HCT116 (cell line): Measurements from ENCODE around the gene RBM43. TPM values are rescaled to one million over a fixed set of nuclear protein-coding genes. Genes with fewer than 3 reads are reported as not detected.

Experiments
- ATAC-seq: fragments of 200-7000 bp; cut with Tn5 transposase; 2 replicates; pipeline ENCODE4 v1.9.1; 2020; ENCODE audit warnings: mild to moderate bottlenecking, moderate library complexity
- BruUV-seq: library from RNA; stranded (reverse); fragments of 400-500 nt; replicated peaks from 2 replicates; lab custom pipeline; 2021; lab: Mats Ljungman, UMichigan
- CTCF ChIA-PET: fragments of 300-600 bp; sonication (Branson Sonifier 250); formaldehyde crosslinking; loops from one replicate; lab custom pipeline; 2021; ENCODE audit warnings: antibody characterized with exemption; lab: Charles Lee
- POLR2A ChIA-PET: fragments of 300-600, 350-600 bp; sonication (Branson Sonifier 250); formaldehyde crosslinking; loops from one replicate; lab custom pipeline; 2021; ENCODE audit warnings: antibody characterized with exemption; lab: Charles Lee
- RAD21 ChIA-PET, 2 experiments: fragments of 300-600 bp; sonication (Branson Sonifier 250); formaldehyde crosslinking; loops; one replicate each; lab custom pipeline; 2023; ENCODE audit warnings: low total read pairs in 2 of 2; ENCODE audit not compliant: uncharacterized antibody in 2 of 2, unreplicated experiment in 2 of 2, low non-redundant PET in 1 of 2; lab: Charles Lee
- DNase-seq: peaks from one replicate; pipeline ENCODE4 v3.0.0-alpha.2; 2010; ENCODE audit warnings: low read depth, low spot score
- H2AFZ ChIP-seq: fragments of 200-600 bp; shearing (Covaris generic), sonication (generic); 2 replicates; pipeline ENCODE4 v1.6.1; 2017; ENCODE audit warnings: low read depth, mixed run types, mixed read lengths, antibody characterized with exemption, low read length; ENCODE audit not compliant: poor library complexity, severe bottlenecking
- H3K27ac ChIP-seq: 2 replicates; pipeline ENCODE4 v1.5.1; 2012; ENCODE audit warnings: low read depth, low read length
- H3K27me3 ChIP-seq: fragments of 200-600 bp; sonication (generic); 2 replicates; pipeline ENCODE4 v1.6.1; 2016; ENCODE audit warnings: mixed run types, low read length, mixed read lengths; ENCODE audit not compliant: insufficient read depth
- H3K36me3 ChIP-seq, 2 experiments: fragments of 200-500 bp in 1 of 2; fragments of 200-600 bp in 1 of 2; sonication (Bioruptor generic) in 1 of 2; sonication (generic) in 1 of 2; 2 replicates each; pipeline versions ENCODE4 v1.5.1 to v1.6.1; 2014 to 2016; ENCODE audit warnings: low read length in 2 of 2, inconsistent platforms in 1 of 2, mixed read lengths in 1 of 2, mixed run types in 1 of 2; ENCODE audit not compliant: insufficient read depth in 2 of 2, control insufficient read depth in 1 of 2
- H3K4me1 ChIP-seq, 2 experiments: fragments of 200-600 bp in 1 of 2; sonication (generic) in 1 of 2; 2 replicates each; pipeline versions ENCODE4 v1.5.1 to v1.6.1; 2012 to 2017; ENCODE audit warnings: low read length in 2 of 2, inconsistent platforms in 1 of 2, mild to moderate bottlenecking in 1 of 2, mixed read lengths in 1 of 2, mixed run types in 1 of 2, moderate library complexity in 1 of 2; ENCODE audit not compliant: insufficient read depth in 2 of 2, control insufficient read depth in 1 of 2
- H3K4me2 ChIP-seq: fragments of 200-600 bp; sonication (generic); 2 replicates; pipeline ENCODE4 v1.6.1; 2017; ENCODE audit warnings: mixed run types, low read length, mixed read lengths
- H3K4me3 ChIP-seq, 2 experiments: fragments of 200-600 bp in 1 of 2; sonication (generic) in 1 of 2; replicated peaks in 1 of 2; 2 replicates each; pipeline ENCODE4 v1.5.1; 2011 to 2016; ENCODE audit warnings: low read length in 2 of 2, control low read depth in 1 of 2, low read depth in 1 of 2, mild to moderate bottlenecking in 1 of 2, mixed read lengths in 1 of 2, mixed run types in 1 of 2
- H3K79me2 ChIP-seq: fragments of 200-600 bp; sonication (generic); 2 replicates; pipeline ENCODE4 v1.6.1; 2017; ENCODE audit warnings: mild to moderate bottlenecking, mixed run types, low read length, moderate library complexity, mixed read lengths; ENCODE audit not compliant: insufficient read depth
- H3K9ac ChIP-seq: fragments of 200-600 bp; sonication (generic); 2 replicates; pipeline ENCODE4 v1.6.1; 2016; ENCODE audit warnings: low read length, mixed read lengths
- H3K9me2 ChIP-seq: fragments of 200-600 bp; sonication (generic), shearing (Covaris generic); 2 replicates; pipeline ENCODE4 v1.6.1; 2017; ENCODE audit warnings: mixed run types, mild to moderate bottlenecking, moderate library complexity; ENCODE audit not compliant: insufficient read depth
- H3K9me3 ChIP-seq, 2 experiments: fragments of 200-500 bp in 1 of 2; fragments of 200-600 bp in 1 of 2; sonication (Bioruptor generic) in 1 of 2; sonication (generic) in 1 of 2; 2 replicates each; pipeline ENCODE4 v1.6.1; 2014 to 2017; ENCODE audit warnings: low read length in 2 of 2, mixed read lengths in 2 of 2, inconsistent platforms in 1 of 2, low read depth in 1 of 2, mild to moderate bottlenecking in 1 of 2, mixed run types in 1 of 2, moderate library complexity in 1 of 2; ENCODE audit not compliant: control insufficient read depth in 1 of 2, insufficient read depth in 1 of 2
- H4K20me1 ChIP-seq: fragments of 200-600 bp; sonication (generic), shearing (Covaris generic); 2 replicates; pipeline ENCODE4 v1.6.1; 2017; ENCODE audit warnings: mixed run types, mild to moderate bottlenecking, moderate library complexity; ENCODE audit not compliant: insufficient read depth
- EGR1 ChIP-seq: IDR thresholded peaks from 2 replicates; pipeline ENCODE4 v1.6.1; 2012; ENCODE audit warnings: low read depth
- ELF1 ChIP-seq: IDR thresholded peaks from 2 replicates; pipeline ENCODE4 v1.6.1; 2012; ENCODE audit warnings: low read depth, borderline replicate concordance
- EZH2phosphoT487 ChIP-seq: fragments of 200-600 bp; IDR thresholded peaks from 2 replicates; pipeline ENCODE4 v1.6.1; 2018; ENCODE audit warnings: antibody characterized with exemption, borderline replicate concordance
- FOSL1 ChIP-seq: IDR thresholded peaks from 2 replicates; pipeline ENCODE4 v1.6.1; 2012; ENCODE audit warnings: low read depth
- JUND ChIP-seq: IDR thresholded peaks from 2 replicates; pipeline ENCODE4 v1.6.1; 2012
- RAD21 ChIP-seq: IDR thresholded peaks from 2 replicates; pipeline ENCODE4 v1.6.1; 2012; ENCODE audit warnings: low read depth, mild to moderate bottlenecking
- SRF ChIP-seq: IDR thresholded peaks from 2 replicates; pipeline ENCODE4 v1.6.1; 2012; ENCODE audit warnings: low read depth
- TCF7L2 ChIP-seq: IDR thresholded peaks from 2 replicates; pipeline ENCODE4 v1.7.0; 2011; ENCODE audit warnings: borderline replicate concordance, inconsistent platforms; ENCODE audit not compliant: insufficient read depth, insufficient read length; ENCODE audit errors: extremely low read depth
- YY1 ChIP-seq: IDR thresholded peaks from 2 replicates; pipeline ENCODE4 v1.6.1; 2011; ENCODE audit warnings: low read length, low read depth, moderate library complexity, mild to moderate bottlenecking; ENCODE audit not compliant: insufficient replicate concordance; ENCODE audit errors: extremely low read depth
- intact Hi-C: fragments of 100-400 bp; cut with micrococcal nuclease; formaldehyde crosslinking; loops from 2 replicates; pipeline ENCODE4 v1.10.0; 2022
- total RNA-seq: library from RNA; stranded (reverse); gene quantifications from one replicate; pipeline ENCODE4 v1.2.1, GENCODE V29; 2021; ENCODE audit not compliant: unreplicated experiment
- TF ChIP-seq, protein P1 (sequence below): IDR thresholded peaks from 2 replicates; pipeline ENCODE4 v1.6.1; 2012; ENCODE audit warnings: low read depth
- TF ChIP-seq, protein P2 (sequence below): IDR thresholded peaks from 2 replicates; pipeline ENCODE4 v1.6.1; 2012

The RBM43 gene
- total RNA-seq, 1 experiment from 2014 or later, result 3.3 TPM

DNA sequence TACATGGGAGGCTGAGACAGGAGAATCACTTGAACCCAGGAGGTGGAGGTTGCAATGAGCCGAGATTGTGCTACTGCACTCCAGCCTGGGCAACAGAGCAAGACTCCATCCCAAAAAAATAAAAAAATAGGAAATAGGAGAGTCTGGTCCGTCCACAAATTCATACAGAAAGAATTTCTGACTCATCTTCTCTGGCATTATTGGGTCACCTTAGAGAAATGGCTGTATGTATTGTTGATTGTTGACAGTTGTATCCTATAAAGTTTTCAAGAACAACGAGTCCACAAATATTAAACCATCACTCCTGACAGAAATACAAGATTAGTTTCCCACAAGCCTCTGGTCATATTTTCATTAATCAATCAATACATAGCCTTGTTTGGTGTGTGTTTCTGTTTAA lies 20.4 kb downstream of the RBM43 start (continued):
- TF ChIP-seq, protein P1, sequence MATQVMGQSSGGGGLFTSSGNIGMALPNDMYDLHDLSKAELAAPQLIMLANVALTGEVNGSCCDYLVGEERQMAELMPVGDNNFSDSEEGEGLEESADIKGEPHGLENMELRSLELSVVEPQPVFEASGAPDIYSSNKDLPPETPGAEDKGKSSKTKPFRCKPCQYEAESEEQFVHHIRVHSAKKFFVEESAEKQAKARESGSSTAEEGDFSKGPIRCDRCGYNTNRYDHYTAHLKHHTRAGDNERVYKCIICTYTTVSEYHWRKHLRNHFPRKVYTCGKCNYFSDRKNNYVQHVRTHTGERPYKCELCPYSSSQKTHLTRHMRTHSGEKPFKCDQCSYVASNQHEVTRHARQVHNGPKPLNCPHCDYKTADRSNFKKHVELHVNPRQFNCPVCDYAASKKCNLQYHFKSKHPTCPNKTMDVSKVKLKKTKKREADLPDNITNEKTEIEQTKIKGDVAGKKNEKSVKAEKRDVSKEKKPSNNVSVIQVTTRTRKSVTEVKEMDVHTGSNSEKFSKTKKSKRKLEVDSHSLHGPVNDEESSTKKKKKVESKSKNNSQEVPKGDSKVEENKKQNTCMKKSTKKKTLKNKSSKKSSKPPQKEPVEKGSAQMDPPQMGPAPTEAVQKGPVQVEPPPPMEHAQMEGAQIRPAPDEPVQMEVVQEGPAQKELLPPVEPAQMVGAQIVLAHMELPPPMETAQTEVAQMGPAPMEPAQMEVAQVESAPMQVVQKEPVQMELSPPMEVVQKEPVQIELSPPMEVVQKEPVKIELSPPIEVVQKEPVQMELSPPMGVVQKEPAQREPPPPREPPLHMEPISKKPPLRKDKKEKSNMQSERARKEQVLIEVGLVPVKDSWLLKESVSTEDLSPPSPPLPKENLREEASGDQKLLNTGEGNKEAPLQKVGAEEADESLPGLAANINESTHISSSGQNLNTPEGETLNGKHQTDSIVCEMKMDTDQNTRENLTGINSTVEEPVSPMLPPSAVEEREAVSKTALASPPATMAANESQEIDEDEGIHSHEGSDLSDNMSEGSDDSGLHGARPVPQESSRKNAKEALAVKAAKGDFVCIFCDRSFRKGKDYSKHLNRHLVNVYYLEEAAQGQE, result no peak
- TF ChIP-seq ELF1 (no peak), EGR1 (no peak), SRF (no peak), FOSL1 (no peak), EZH2phosphoT487 (no peak)

DNA sequence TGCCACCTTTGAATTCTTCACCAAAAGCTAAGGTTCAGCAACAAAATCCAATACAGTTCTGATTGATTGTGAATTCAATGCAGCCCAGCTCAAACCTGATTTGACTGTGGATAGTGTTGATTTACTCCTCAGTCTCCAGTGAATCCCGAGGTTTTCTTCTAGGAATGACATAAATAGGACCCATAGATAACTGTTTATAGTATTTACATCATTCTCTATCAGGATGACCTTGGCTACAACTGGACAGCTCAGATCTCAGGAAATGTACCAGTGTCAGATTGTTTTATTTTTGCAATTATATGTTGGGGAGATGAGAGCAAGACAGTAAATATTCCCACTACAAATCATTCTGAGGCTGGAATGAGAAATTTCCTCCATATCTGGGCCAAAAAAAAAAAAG lies 21.2 kb downstream of the RBM43 start:
- Histone ChIP-seq H3K36me3 (no peaks in the 10 kb centered on the region), H3K9me3 (no peaks in the 10 kb centered on the region), H4K20me1 (no peaks in the 10 kb centered on the region), H3K4me2 (no peak overlapping the region), H3K27me3 (no peaks in the 10 kb centered on the region), H3K4me1 (no peaks in the 10 kb centered on the region; a peak in 1 of 4 replicates), H3K4me3 (no peak overlapping the region), H3K9me2 (no peaks in the 10 kb centered on the region), H3K27ac (no peak overlapping the region), H3K9ac (no peak overlapping the region), H3K79me2 (no peaks in the 10 kb centered on the region), H2AFZ (no peak overlapping the region)
- intact Hi-C loops, result no loop called here
- TF ChIP-seq JUND (no peak), YY1 (no peak), RAD21 (no peak), TCF7L2 (no peak)
- TF ChIP-seq, protein P2, sequence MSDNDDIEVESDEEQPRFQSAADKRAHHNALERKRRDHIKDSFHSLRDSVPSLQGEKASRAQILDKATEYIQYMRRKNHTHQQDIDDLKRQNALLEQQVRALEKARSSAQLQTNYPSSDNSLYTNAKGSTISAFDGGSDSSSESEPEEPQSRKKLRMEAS, result no peak
- ATAC-seq, result no peak
- CTCF ChIA-PET, result interaction anchor here (1.4 kb wide), 1 partner anchor 188 kb away, joined by 3 read pairs; no protein-coding TSS in a partner anchor
- POLR2A ChIA-PET, result no interaction called here
- DNase-seq, result no peak
- RAD21 ChIA-PET, result no interaction called here
- BruUV-seq, result no TSS peak
